ENCODE measurements around the gene HLA-DRB1.
"Not testable (repeated sequence)": the region's sequence is repeated elsewhere in the genome, so short reads cannot be mapped to it uniquely, and the experiment has no call there.

The HLA-DRB1 gene

GRCh38 chr6:32570363-32570905 lies 19.2 kb downstream of the HLA-DRB1 start:
- no peak overlapping the region for H3K4me3 ChIP-seq
- H3K27ac ChIP-seq = no peak overlapping the region

DNA sequence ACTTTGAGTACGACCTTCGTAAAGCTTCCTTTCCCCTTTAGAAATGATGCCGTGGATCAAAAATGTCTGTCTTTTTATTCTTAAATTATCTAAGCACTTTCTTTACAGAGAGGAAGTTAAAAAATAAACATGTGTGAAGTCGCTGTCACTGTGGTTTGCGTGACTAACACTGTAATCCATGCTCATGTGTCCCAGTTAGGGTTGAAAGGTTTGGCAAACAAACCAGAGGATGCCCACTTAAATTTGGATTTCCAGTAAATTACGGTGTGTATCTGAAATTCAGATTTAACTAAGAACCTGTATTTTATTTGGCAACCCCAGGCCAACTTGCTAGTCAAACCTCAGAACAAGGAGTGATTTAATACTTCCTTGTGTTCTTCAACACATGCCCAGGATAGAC lies 21.1 kb downstream of the HLA-DRB1 start:
- no peak overlapping the region for H3K27ac ChIP-seq

DNA sequence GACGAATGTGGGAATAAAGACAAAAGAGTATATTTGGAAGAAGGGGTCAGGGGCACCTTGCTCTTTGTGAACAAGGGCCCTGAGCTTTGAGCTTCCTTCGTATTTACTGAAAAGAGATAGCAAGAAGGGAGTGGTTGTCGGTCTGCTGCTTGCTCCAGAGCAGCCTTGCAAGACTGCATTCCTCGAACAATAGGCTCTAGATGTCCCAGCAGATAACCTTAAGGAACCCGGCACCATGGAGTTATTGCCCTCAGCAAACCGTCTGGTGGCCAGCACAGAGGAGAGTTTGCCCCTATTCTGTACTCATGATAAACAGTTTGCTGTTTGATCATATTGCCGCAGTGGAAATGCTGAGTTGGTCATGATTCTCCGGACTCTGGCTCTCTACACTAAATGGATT lies 22.7 kb downstream of the HLA-DRB1 start:
- Histone ChIP-seq H3K4me3 (no peak overlapping the region), H3K27ac (no peak overlapping the region)

More for the DNA sequence above, 21.1 kb downstream of the HLA-DRB1 start:
- no peak overlapping the region for H3K4me3 ChIP-seq

DNA sequence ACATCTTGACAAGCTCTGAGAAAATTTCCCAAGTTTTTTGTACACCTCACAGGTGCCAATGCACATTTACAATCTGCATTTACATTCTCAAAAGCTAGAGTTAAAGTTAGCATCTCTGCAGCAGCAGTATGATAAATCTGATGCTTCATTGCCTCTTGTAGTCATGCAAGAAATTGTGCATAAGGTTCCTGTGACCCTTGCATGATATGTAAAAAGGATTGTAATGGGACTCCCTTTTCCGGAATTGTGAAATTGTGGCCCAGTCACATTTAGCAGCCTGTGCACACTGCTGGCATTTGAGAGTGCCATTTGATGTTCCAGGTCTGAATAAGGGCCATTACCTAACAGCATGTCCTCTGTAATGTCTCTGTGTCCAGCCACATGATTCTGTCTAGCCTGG lies 24.1 kb downstream of the HLA-DRB1 start:
- H3K27ac ChIP-seq = no peak overlapping the region
- H3K4me3 ChIP-seq = no peak overlapping the region

GRCh38 chr6:32562940-32563339 lies 26.7 kb downstream of the HLA-DRB1 start:
- Histone ChIP-seq H3K4me3 (no peak overlapping the region), H3K27ac (no peak overlapping the region)

DNA sequence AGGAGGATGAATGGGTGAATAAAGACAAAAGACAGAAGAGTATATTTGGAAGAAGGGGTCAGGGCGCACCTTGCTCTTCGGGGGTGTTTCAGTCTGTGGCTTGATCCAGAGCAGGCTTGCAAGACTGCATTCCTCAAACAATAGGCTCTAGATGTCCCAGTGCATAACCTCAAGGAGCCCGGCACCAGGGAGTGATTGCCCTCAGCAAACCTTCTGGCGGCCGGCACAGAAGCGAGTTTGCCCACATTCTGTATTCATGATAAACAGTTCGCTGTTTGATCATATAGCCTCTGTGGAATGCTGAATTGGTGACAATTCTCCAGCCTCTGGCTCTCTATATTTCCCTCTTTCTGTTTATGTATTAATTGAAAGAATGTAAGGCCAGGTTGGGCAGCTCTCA lies 29.9 kb downstream of the HLA-DRB1 start:
- Histone ChIP-seq H3K27ac (no peak overlapping the region), H3K4me3 (no peak overlapping the region)

GRCh38 chr6:32558426-32559057 lies 31.1 kb downstream of the HLA-DRB1 start:
- Histone ChIP-seq H3K4me3 (no peak overlapping the region), H3K27ac (no peak overlapping the region)

GRCh38 chr6:32554116-32554965 lies 35.3 kb downstream of the HLA-DRB1 start:
- Histone ChIP-seq H3K4me3 (no peak overlapping the region), H3K27ac (no peak overlapping the region)

- H3K4me3 ChIP-seq = no peak overlapping the region
- H3K27ac ChIP-seq = no peak overlapping the region
Measured at GRCh38 chr6:32553037-32553742, 36.5 kb downstream of the HLA-DRB1 start.

GRCh38 chr6:32551410-32551809 lies 38.2 kb downstream of the HLA-DRB1 start:
- H3K27ac ChIP-seq = no peak overlapping the region
- no peak overlapping the region for H3K4me3 ChIP-seq

DNA sequence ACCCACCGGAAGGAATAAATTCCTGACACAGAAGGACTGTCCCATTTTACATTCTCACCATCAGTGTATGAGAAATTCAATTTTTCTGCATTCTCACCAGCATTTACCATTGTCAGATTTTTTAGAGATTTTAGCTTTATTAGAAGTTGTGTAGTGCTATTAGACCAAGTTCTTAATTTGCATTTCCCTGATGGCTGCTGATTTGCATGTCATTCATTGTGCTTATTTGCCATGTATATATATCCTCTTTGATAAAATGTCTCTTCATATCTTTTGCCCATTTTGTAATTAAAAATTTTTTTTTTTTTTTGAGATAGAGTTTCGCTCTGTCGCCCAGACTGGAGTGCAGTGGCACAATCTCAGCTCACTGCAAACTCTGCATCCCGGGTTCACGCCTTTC lies 49.8 kb downstream of the HLA-DRB1 start:
- Histone ChIP-seq H3K27ac (no peak overlapping the region), H3K4me3 (no peak overlapping the region)

- peak overlapping the region in 1 of 21 experiments; percentile 30 for H3K27ac ChIP-seq
- H3K4me3 ChIP-seq = not testable (repeated sequence)
Measured at GRCh38 chr6:32530431-32530793, 59.2 kb downstream of the HLA-DRB1 start.

DNA sequence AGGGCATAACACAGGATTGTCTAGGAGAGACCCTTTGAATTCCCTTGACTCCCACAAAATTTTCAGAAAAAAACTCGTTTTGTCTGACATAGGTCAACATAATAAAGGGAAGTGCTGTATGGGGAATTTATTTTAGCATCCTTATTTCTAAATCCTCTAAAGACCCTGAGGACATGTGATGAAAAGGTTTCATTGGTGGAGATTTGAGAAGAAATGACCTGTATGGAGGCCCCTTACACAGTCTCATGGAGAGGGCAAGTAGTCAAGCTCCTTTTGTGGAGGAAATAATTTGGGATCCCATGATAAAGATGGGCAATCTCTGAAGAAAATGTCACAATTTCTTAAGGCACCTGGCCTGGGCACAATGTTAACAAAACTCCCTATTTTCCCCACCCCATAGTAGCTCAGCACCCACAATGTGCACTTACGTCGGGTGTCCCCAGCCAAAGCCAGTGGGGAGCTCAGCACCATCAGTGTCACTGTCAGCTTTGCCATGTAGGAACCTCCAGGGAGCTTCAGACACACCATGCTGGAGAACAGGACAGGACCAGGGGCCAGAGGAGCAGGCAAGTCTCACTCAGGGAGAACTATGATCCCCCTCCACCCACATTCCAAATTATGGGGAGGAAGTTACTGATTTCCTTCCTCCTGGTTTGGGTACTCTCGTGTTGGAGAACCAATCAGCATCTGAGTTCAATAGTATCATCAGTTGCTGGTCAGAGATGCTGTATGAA lies 59.8 kb downstream of the HLA-DRB1 start, which contains the start of gene HLA-DRB5:
Gene HLA-DRB5 (minus strand): TSS at position 591 of the 734 bp plus-strand sequence. CDS start 63 bp downstream, at position 528.
- Histone ChIP-seq H3K27ac (peak within 1 kb of the TSS in 2 of 21 experiments; percentile 48 to 77), H3K4me3 (peak within 1 kb of the TSS in 3 of 7 experiments; percentile 8 to 26 (median 24))
